GM12801 (cell line): ENCODE results near the gene EXOC2.

ENCODE experiments used
- CTCF ChIP-seq: IDR thresholded peaks from one replicate; pipeline ENCODE4 v1.5.1; 2011; ENCODE audit warnings: control low read depth; ENCODE audit not compliant: insufficient read length; ENCODE audit errors: extremely low read depth

EXOC2 gene

DNA sequence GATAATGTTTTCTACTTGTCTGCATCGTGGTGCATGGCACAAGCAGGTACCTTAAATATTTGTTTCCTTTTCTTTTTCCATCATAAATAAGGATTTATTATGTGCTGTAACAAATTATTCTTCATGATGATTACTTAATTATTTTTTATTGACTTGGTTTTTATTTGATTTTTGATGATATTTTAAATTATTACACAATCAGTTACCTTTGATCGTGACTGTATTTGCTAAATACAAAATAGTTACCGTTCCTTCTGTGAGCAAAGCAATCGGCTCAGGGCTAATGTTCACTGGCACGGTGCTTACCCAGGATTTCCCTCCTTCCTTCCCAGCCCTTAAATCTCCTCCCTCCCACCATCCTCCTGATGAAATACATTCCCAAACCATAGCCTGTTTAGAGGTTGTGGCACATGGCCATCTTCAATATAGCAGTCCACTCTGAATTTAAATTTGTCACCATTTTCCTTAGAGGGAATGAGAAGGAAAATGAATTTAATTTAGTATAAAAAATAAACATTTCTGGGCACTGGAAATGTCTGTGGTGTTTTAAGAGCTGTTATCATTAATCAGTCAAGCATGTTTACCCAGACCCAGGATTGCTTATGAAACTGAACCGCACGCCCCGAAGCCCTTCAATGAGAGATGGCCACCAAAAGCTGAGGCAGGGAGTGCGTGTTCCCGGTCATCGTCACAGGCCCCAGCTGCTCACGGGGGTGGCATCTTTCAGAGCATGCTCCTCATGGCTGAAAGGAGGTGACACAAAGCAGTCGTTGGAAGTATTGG lies 23.0 kb upstream of the EXOC2 start:
- TF ChIP-seq CTCF, result no peak

DNA sequence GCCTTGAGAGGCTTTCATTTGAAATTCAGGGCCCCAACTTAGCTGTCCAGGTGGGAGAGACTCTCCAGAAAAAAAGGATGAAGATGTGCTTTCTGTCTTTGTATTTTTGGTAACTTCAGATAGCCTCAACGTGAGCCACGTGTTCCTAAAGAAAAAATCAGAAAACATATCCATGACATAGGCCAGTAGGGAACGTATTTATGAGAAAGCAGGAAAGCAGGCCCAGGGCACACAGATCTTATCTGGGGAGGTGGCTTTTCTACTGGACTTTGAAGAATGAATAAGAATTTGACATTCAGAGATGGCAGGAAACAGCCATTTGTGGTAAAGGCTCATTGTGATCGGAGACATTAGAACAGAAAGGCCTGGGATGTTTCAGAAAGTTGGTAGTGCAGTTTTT lies 21.2 kb upstream of the EXOC2 start:
- TF ChIP-seq CTCF, result no peak

GRCh38 chr6:713351-713750 lies 20.4 kb upstream of the EXOC2 start:
- TF ChIP-seq CTCF, result no peak

- TF ChIP-seq CTCF, result no peak
These were observed 19.9 kb upstream of the EXOC2 start for GRCh38 chr6:712805-713204.

- no peak for TF ChIP-seq CTCF
These were observed 19.0 kb upstream of the EXOC2 start for GRCh38 chr6:711925-712324.

DNA sequence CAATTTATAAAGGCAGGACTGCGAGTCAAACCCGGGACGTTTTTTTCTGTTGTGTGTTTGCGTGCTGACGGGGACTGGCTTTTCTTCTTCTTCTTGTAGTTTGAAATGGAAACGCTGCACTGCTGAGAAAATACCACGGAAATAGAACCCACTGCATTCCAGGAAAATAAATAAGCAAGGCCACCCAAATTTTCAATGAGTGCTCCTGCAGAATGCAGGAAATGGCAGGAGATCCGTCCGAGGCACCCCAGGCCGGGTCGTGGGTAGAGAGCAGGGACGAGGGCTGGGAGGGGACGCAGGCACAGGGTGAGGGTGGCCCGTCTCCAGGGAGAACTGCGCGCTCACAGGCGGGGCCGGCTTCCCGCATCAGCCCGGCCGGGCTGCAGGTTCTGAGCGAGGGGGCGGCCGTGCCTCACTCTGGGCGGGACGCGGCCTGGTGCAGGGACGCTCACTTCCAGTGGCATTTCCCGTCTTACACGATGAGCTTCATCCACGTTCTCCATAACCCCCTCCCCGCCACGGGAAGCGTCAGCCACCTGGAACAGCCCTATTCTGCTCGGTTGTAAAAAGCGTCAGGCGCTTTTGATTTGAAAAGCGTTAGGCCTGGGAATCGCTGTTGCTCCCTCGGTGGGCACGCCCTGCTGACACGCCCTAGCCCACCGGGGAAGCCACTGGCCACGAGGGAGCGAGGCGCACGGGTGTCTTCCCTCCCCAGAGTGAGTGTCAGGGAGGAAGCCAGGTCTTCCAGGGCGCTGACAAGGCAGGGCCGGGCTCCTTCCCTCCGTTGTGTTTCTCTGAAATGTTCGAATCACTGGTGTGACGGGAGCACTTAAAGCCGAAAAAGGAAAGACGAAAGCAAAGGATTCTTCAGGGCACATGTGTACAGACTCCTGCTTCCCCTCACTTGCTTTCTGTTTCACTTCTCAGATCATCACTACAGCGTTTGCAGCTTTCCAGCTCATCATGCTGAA lies 17.9 kb upstream of the EXOC2 start:
- no peak for TF ChIP-seq CTCF

GRCh38 chr6:709471-710056 lies 16.6 kb upstream of the EXOC2 start:
- no peak for TF ChIP-seq CTCF
